ENCODE data around the gene SCP2D1.

GRCh38 chr20:18815194-18815942 lies 1.8 kb downstream of the SCP2D1 start:
- TF ChIP-seq EZH2 (IDR thresholded peaks at IDR 0.05; ENCODE audit: insufficient read depth, poor library complexity, severe bottlenecking): no peak
- TF ChIP-seq EZH2phosphoT487 (IDR thresholded peaks at IDR 0.05; ENCODE audit: insufficient read depth, low read depth): no peak

Data from GM23248 (cell line).